ENCODE measurements around the gene GALNS. TPM values are rescaled to one million over a fixed set of nuclear protein-coding genes. Genes with fewer than 3 reads are reported as not detected.
A peak's percentile ranks its signal among the peaks of the same experiment; 100 is the strongest.

The GALNS gene
- total and polyA plus RNA-seq, 2 of the 4 experiments (the other 2 are of a cell fraction), result 7.2 to 32.5 TPM

DNA sequence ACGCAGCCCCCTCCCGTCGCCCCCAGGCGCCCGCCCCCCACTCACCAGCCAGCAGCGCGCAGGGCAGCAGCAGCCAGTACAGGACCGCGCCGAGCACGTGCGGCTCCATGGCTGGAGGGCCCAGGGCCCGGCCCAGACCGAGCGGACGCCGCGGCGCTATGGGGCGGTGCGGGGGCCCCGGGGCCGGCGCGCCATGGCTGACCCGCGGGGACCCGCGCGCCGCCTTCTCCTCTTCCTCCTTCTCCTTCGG, 72.0 kb downstream of the GALNS start:
- Histone ChIP-seq H3K27me3 (ENCODE audit: control insufficient read depth, insufficient read depth, low read length) (no peaks in the 10 kb centered on the region), H3K9me1 (ENCODE audit: insufficient read depth, low read length) (peaks cover 11% of the 10 kb centered on the region), H3K4ac (ENCODE audit: low read depth, low read length) (peak overlapping the region; percentile 30; the same call in 1 of the 2 replicates), H3K9ac (ENCODE audit: low read depth, low read length) (peak overlapping the region; percentile 83), H3K4me2 (ENCODE audit: low read depth, low read length) (no peak overlapping the region; the same call in 1 of the 2 replicates), H2BK15ac (ENCODE audit: low read depth, low read length) (no peak overlapping the region), H3K23ac (ENCODE audit: low read depth, low read length) (no peak overlapping the region), H2BK120ac (ENCODE audit: low read depth, low read length) (no peak overlapping the region), H4K5ac (ENCODE audit: low read depth, low read length) (no peak overlapping the region), H3K56ac (ENCODE audit: extremely low read depth, insufficient read depth, low read length) (no peak overlapping the region), H3K4me1 (ENCODE audit: control insufficient read depth, insufficient read depth, low read length) (peaks cover 39% of the 10 kb centered on the region), H3K18ac (ENCODE audit: low read depth, low read length) (no peak overlapping the region), H2BK20ac (ENCODE audit: low read depth, low read length) (no peak overlapping the region), H3K14ac (replicated peaks; ENCODE audit: low read depth, low read length) (no peak overlapping the region), H2BK5ac (ENCODE audit: low read depth, low read length, poor library complexity, severe bottlenecking) (peak overlapping the region; percentile 88), H4K91ac (ENCODE audit: insufficient read depth, low read depth, low read length) (no peak overlapping the region; the same call in 1 of the 2 replicates), H4K20me1 (ENCODE audit: insufficient read depth, low read length) (peaks cover 48% of the 10 kb centered on the region), H3K4me3 (ENCODE audit: insufficient read depth, low read depth, low read length) (peak overlapping the region; percentile 92), H2AK9ac (replicated peaks; ENCODE audit: low read depth, low read length, poor library complexity) (peak overlapping the region; percentile 95), H2AFZ (replicated peaks; ENCODE audit: low read length, poor library complexity) (peak overlapping the region; percentile 74), H2AK5ac (ENCODE audit: low read depth, low read length) (no peak overlapping the region), H4K8ac (ENCODE audit: low read depth in 2 of 2, low read length in 2 of 2) (no peak overlapping the region; a peak in 2 of 4 replicates), H3K27ac (ENCODE audit: insufficient read depth, low read length) (peak overlapping the region; percentile 82), H3K79me1 (ENCODE audit: low read depth in 1 of 2, low read length in 2 of 2) (peaks cover 0 to 40% of the 10 kb centered on the region in 2 experiments; a peak in 2 of 4 replicates), H3K36me3 (ENCODE audit: control insufficient read depth, insufficient read depth, low read length) (no peaks in the 10 kb centered on the region), H3K9me3 (ENCODE audit: control insufficient read depth, insufficient read depth, low read length) (no peaks in the 10 kb centered on the region)
- intact Hi-C loops (cut with micrococcal nuclease) (loop anchor here (1.0 kb wide), 2 partner anchors 41 to 47 kb away; no protein-coding TSS in a partner anchor), dilution Hi-C loops (cut with HindIII; ENCODE audit: low sequenced_read_pairs, unreplicated experiment) (no loop called here), in situ Hi-C loops (cut with MboI; ENCODE audit: low sequenced_read_pairs) (loop anchor here (5.0 kb wide), 1 partner anchor 37 kb away; no protein-coding TSS in a partner anchor)
- no TSS peak for BruUV-seq (replicated peaks)
- no peak for TF ChIP-seq NFE2L2 (IDR thresholded peaks at IDR 0.05; ENCODE audit: low read depth, low read length)
- TF ChIP-seq MAZ (IDR thresholded peaks at IDR 0.05; ENCODE audit: borderline replicate concordance, low read depth, low read length), result 0 out of 2 replicates have a peak, but pooled peaks have one; percentile 3
- TF ChIP-seq CEBPB (IDR thresholded peaks at IDR 0.05; ENCODE audit: low read depth, low read length), result no peak
- TF ChIP-seq, protein P1, sequence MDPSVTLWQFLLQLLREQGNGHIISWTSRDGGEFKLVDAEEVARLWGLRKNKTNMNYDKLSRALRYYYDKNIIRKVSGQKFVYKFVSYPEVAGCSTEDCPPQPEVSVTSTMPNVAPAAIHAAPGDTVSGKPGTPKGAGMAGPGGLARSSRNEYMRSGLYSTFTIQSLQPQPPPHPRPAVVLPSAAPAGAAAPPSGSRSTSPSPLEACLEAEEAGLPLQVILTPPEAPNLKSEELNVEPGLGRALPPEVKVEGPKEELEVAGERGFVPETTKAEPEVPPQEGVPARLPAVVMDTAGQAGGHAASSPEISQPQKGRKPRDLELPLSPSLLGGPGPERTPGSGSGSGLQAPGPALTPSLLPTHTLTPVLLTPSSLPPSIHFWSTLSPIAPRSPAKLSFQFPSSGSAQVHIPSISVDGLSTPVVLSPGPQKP (IDR thresholded peaks at IDR 0.05; ENCODE audit: borderline replicate concordance, low read depth, low read length), result no peak
- no peak for TF ChIP-seq RFX5 (IDR thresholded peaks at IDR 0.05; ENCODE audit: low read depth, low read length)
- no peak for TF ChIP-seq CHD1 (IDR thresholded peaks at IDR 0.05; ENCODE audit: low read depth, low read length)
- peak; percentile 63; the same call in 1 of the 2 replicates for TF ChIP-seq BHLHE40 (IDR thresholded peaks at IDR 0.05; ENCODE audit: low read depth, low read length)
- ChIA-PET POLR2A (ENCODE audit: unreplicated experiment) (no interaction called here), CTCF (interaction anchor here (0.6 to 1.2 kb wide), 4 partner anchors 12 to 47 kb away, joined by 3 to 4 read pairs (median 4); no protein-coding TSS in a partner anchor)
- DNase-seq, result no peak
- peak; percentile 42 for ATAC-seq (ENCODE audit: low read depth)
- WGBS, 2 experiments (ENCODE audit: extremely low coverage in 2 of 2, insufficient read length in 1 of 2), result 0% methylated on average over 8 of the region's 32 CpGs; no CpG with 5 or more reads in 1 of the 2 experiments

Measured in IMR-90 (cell line).